BJ (cell line): Measurements from ENCODE around the gene FUT7. TPM values are rescaled to one million over a fixed set of nuclear protein-coding genes. Genes with fewer than 3 reads are reported as not detected.
A peak's percentile ranks its signal among the peaks of the same experiment; 100 is the strongest.

Experiments used
- CTCF ChIA-PET: fragments of 350-600 bp; formaldehyde crosslinking; extraction: SDS; loops from one replicate; lab custom pipeline; 2021; ENCODE audit warnings: antibody characterized with exemption, inconsistent platforms; lab: Yijun Ruan, JAX
- POLR2A ChIA-PET: fragments of 300-600 bp; sonication (Branson Sonifier 250); formaldehyde crosslinking; extraction: SDS; loops from one replicate; lab custom pipeline; 2021; ENCODE audit warnings: antibody characterized with exemption; lab: Charles Lee
- DNase-seq: peaks from one replicate; pipeline ENCODE4 v3.0.0-alpha.2; 2011; ENCODE audit warnings: low read depth
- H3K27me3 ChIP-seq: 2 replicates; pipeline ENCODE4 v1.6.0; 2011; ENCODE audit warnings: low read length; ENCODE audit not compliant: control insufficient read depth, insufficient read depth
- H3K36me3 ChIP-seq: 2 replicates; pipeline ENCODE4 v1.5.1; 2011; ENCODE audit warnings: low read length; ENCODE audit not compliant: control insufficient read depth, insufficient read depth
- H3K4me3 ChIP-seq: 2 replicates; pipeline ENCODE4 v1.5.1; 2011; ENCODE audit warnings: low read depth, mild to moderate bottlenecking, control low read depth, low read length
- polyA plus RNA-seq: library from polyadenylated mRNA; depleted of rRNA; stranded (reverse); fragments of >200 nt; gene quantifications from 2 replicates; pipeline ENCODE4 v1.2.3, GENCODE V29; 2011
- TF ChIP-seq, protein P1 (sequence below): IDR thresholded peaks from 2 replicates; pipeline ENCODE4 v1.5.1; 2011; ENCODE audit warnings: low read depth, mild to moderate bottlenecking, control low read depth, inconsistent platforms, low read length, moderate library complexity; ENCODE audit not compliant: insufficient read depth

Gene FUT7
- polyA plus RNA-seq, 1 experiment = not detected

DNA sequence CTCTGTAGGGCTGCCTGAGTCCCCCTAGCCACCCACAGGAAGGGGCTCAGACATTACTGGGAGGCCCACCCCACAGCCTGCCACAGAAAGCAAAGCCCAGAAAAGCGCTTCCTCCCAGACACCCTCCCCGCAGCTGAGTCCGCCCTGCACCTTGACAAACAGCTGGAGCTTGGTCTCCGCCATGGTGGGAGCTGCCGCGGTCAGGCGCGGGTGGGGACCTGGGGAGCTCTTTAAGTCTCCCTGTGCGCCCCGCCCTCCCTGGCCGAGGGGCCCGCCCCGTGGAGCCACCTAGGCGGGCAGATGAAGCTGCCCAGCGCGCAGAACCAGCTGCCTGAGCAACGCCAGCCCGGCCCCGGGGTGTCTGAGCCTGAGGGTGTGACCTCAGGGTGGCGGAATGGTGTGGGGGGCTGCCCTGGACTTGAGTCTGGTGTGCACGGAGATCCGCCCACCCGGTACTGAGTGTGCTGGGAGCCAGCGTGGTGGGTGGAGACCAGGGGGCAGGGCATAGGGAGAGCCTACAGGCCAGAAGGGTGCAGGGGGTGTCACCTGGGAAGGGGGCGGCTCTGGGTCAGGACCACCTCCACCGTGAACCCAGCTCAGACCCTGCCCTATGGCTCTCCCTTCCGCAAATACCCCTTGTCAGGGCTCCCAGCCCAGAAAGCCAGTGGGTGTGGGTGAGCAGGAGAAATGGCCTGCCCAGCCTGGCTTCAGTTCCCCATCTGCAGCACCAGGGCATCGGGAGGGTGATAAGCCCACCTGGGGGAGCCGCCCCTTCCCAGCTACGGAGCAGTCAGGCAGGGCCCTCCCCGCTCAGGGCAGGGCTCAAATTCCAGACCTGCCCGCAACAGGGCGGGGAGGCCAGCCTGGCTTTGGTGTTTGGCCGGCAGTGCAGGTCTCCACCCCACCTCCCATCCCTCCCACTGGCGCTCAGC lies 35.3 kb downstream of the FUT7 start, which contains the start of gene CLIC3:
TSS of gene CLIC3 (minus strand) at position 208 of the 932 bp plus-strand sequence. CDS start at position 183, 25 bp downstream.
- POLR2A ChIA-PET = no interaction called here
- Histone ChIP-seq H3K4me3 (peak within 1 kb of the TSS; percentile 2; the same call in 1 of the 2 replicates), H3K36me3 (no peaks in the 10 kb centered on the region), H3K27me3 (no peaks in the 10 kb centered on the region)
- CTCF ChIA-PET = interaction anchor here (0.6 to 5.7 kb wide), 8 partner anchors 8 to 212 kb away, joined by 3 to 30 read pairs (median 3); partner anchors contain the start of gene ABCA2
- no peak for DNase-seq
- TF ChIP-seq, protein P1, sequence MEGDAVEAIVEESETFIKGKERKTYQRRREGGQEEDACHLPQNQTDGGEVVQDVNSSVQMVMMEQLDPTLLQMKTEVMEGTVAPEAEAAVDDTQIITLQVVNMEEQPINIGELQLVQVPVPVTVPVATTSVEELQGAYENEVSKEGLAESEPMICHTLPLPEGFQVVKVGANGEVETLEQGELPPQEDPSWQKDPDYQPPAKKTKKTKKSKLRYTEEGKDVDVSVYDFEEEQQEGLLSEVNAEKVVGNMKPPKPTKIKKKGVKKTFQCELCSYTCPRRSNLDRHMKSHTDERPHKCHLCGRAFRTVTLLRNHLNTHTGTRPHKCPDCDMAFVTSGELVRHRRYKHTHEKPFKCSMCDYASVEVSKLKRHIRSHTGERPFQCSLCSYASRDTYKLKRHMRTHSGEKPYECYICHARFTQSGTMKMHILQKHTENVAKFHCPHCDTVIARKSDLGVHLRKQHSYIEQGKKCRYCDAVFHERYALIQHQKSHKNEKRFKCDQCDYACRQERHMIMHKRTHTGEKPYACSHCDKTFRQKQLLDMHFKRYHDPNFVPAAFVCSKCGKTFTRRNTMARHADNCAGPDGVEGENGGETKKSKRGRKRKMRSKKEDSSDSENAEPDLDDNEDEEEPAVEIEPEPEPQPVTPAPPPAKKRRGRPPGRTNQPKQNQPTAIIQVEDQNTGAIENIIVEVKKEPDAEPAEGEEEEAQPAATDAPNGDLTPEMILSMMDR = no peak

DNA sequence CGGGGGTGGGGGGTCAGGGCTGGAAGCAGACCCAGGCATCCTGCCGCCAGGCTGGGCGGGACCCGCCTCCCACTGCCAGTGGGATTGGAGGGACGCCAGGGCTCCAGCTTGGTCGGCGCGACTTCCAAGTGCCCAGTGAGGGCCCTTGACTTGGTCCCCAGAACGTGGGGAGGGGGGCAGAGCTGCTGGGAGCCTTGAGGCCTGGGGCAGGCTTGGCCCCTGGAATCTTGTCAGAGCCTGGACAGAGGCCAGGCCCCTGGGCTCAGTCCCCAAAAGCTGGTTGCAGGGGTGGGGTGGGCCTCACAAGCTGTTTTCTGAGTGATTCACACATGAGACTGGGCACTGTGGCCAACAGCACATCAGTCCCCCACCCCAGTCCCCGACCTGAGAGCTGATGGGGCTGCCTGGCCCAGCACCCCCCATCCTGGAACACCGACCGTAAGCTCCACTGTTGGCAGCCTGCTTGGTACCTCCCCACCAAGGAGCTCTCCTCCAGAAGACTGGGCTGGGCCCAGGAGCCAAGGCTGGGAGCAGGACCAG lies 36.0 kb downstream of the FUT7 start:
- Histone ChIP-seq H3K4me3 (peak overlapping the region; percentile 2; the same call in 1 of the 2 replicates), H3K36me3 (no peaks in the 10 kb centered on the region), H3K27me3 (no peaks in the 10 kb centered on the region)
- no peak for DNase-seq
- ChIA-PET POLR2A (no interaction called here), CTCF (interaction anchor here (0.7 to 5.7 kb wide), 7 partner anchors 9 to 149 kb away, joined by 3 to 30 read pairs (median 3); partner anchors contain the start of gene ABCA2)
- TF ChIP-seq, protein P1 = no peak

DNA sequence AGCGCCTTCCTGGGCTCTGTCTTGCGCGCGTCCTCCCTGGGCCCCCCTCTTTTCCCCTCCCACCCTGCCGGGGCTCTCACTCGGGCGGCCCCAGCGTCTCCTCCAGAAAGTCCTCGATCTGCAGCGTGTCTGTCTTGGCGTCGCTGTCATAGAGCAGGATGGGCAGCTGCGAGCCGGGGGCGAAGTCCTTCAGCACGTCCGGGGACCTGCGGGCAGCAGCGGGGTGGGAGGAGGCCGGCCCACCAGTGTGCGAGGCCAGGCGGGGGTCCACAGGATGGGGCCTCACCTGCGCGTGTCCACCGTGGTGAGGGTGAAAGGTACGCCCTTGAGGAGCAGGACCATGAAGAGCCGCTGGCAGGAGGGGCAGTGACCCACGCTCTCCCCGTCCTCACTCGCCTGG lies 36.5 kb downstream of the FUT7 start:
- no peak overlapping the region for H3K4me3 ChIP-seq
- CTCF ChIA-PET = interaction anchor here (1.3 to 5.7 kb wide), 4 partner anchors 32 to 44 kb away, joined by 3 to 30 read pairs (median 7); partner anchors contain the start of gene ABCA2
- DNase-seq = no peak
- H3K36me3 ChIP-seq = no peaks in the 10 kb centered on the region
- TF ChIP-seq, protein P1 = no peak
- H3K27me3 ChIP-seq = no peaks in the 10 kb centered on the region
- POLR2A ChIA-PET = no interaction called here

DNA sequence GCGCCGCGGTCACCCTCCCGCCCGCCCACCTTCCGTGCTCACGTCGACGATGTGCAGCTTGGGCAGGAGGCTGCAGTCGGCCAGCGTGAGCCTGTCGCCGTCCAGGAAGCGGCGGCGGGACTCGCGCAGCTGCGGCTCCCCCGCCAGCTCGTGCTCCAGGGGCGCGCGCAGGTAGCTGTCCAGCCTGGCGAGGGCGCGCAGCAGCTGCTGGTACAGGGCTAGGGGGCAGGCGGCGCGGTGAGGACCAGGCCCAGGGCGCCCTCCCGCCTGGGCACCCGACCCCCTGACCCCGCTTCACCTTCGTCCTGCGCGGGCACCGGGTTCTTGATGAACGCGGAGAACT lies 37.0 kb downstream of the FUT7 start:
- TF ChIP-seq, protein P1 = no peak
- no peak for DNase-seq
- Histone ChIP-seq H3K27me3 (no peaks in the 10 kb centered on the region), H3K36me3 (no peaks in the 10 kb centered on the region), H3K4me3 (no peak overlapping the region)
- ChIA-PET POLR2A (interaction anchor here (0.6 kb wide), 1 partner anchor 108 kb away, joined by 3 read pairs; the partner anchor contains the start of gene TRAF2), CTCF (interaction anchor here (2.2 to 5.7 kb wide), 2 partner anchors 35 to 40 kb away, joined by 7 to 30 read pairs; no protein-coding TSS in a partner anchor)
